ENCODE data around the gene OGFOD3.

- TF ChIP-seq CEBPB (IDR thresholded peaks at IDR 0.05) = no peak
- TF ChIP-seq REST (IDR thresholded peaks at IDR 0.05; ENCODE audit: low read depth) = no peak
- TF ChIP-seq MAX (IDR thresholded peaks at IDR 0.05) = no peak
- no peak for TF ChIP-seq YY1 (IDR thresholded peaks at IDR 0.05; ENCODE audit: low read depth)
- no peak for TF ChIP-seq EP300 (IDR thresholded peaks at IDR 0.05; ENCODE audit: borderline replicate concordance)
- TF ChIP-seq TCF12 (IDR thresholded peaks at IDR 0.05; ENCODE audit: low read depth) = no peak
- TF ChIP-seq EGR1 (IDR thresholded peaks at IDR 0.05) = no peak
- no peak for TF ChIP-seq ZBTB7A (IDR thresholded peaks at IDR 0.05; ENCODE audit: low read depth)
- no peak for TF ChIP-seq RAD21 (IDR thresholded peaks at IDR 0.05; ENCODE audit: low read depth)
- TF ChIP-seq FOXM1 (IDR thresholded peaks at IDR 0.05; ENCODE audit: borderline replicate concordance, low read depth) = no peak
Observed at GRCh38 chr17:82373731-82374625, 44.4 kb downstream of the OGFOD3 start.

Data from Ishikawa (cell line).